GM15510 (cell line): ENCODE data around the gene DBP.
A peak's percentile ranks its signal among the peaks of the same experiment; 100 is the strongest.

Experiments
- POLR2A ChIP-seq: IDR thresholded peaks from 3 replicates; pipeline ENCODE4 v1.6.1; 2011; ENCODE audit warnings: borderline replicate concordance; ENCODE audit not compliant: insufficient read length; ENCODE audit errors: extremely low read depth

DBP gene

DNA sequence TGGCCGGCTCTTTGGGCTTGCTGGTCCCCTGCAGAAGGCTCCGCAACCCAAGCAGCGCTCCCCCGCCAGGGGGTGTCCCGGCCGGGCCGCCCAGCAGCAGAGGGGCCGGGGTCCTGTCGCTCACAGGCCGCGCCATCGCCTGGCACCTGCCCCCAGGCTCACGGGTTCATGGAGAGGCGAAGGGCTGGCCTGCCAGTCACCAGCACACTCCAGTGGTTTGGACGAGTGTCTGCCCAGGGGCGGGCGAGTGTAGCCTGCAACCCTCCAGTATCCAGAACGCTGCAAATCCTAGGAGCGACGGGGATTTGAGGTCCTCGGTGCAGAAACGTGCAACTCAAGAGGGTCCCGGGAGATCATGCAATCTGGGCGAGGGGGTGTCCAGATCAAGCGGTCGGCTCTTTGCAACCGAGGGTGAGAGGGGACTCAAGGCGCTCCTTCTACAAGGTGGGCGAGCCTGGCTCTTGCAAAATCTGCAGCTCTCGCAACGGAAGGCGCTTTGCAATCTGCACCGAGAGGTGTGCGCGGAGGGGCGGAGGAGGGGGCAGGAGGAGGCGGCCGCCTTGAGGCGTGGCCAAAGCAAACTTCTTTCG, at the start of gene DBP:
DBP (minus strand) TSS at position 521 of the 590 bp plus-strand sequence; CDS start at position 136, 385 bp downstream.
- peak; percentile 44 for TF ChIP-seq POLR2A

GRCh38 chr19:48686088-48686487, 48.9 kb upstream of the DBP start:
- TF ChIP-seq POLR2A = no peak

DNA sequence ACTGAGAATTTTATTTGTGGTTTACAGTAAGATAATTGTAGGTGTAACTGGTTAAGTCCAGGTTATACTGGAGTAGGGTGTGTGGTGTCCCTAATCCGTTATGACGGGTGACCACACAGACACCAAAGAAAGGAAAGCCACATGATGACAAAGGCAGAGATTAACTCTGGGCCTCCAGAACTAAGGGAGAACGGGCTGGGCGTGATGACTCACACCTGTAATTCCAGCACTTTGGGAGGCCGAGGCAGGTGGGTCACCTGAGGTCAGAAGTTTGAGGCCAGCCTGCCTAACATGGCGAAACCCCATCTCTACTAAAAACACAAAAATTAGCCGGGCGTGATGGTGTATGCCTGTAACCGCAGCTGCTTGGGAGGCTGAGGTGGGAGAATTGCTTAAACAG, 48.4 kb upstream of the DBP start:
- no peak for TF ChIP-seq POLR2A

DNA sequence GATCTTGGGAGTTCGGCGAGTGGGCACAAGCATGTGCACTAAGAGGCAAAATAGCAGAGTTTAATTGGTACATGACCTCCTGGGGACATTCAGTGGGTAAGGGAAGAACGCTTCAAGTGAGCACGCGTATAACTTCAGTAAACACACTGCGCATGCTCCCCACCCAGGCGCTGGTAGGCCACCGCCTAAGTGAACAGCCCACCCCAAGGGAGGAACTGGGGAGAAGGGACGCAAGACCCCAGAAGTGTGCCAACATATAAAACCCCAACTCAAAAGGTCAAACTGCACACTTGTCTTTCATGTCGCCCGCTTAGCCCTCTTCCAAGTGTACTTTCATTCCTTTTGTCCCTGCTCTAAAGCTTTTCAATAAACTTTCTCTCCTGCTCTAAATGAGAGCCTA, 46.2 kb upstream of the DBP start:
- TF ChIP-seq POLR2A = no peak

GRCh38 chr19:48681127-48681470, 43.9 kb upstream of the DBP start:
- TF ChIP-seq POLR2A = no peak

DNA sequence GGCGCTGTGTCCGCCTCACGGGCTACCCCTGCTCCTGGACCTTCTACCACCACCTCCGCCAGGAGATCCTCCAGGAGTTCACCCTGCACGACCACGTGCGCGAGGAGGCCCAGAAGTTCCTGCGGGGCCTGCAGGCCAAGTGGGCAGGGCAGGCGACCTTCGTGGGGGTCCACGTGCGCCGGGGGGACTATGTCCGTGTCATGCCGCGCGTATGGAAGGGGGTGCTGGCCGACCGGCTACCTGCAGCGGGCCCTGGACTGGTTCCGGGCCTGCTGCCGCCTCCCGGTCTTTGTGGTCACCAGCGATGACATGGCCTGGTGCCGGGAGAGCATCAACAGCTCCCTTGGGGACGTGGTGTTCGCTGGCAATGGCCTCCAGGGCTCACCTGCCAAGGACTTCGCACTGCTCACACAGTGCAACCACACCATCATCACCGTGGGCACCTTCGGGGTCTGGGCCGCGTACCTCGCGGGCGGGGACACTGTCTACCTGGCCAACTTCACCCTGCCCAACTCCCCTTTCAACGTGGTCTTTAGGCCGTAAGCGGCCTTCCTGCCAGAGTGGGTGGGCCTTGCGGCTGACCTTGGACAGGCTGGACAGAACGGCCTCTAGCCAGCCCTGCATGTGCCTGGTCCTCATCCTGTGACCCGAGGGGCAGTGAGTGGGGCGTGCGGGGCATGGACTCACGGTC, 43.4 kb upstream of the DBP start:
- TF ChIP-seq POLR2A = no peak

- no peak for TF ChIP-seq POLR2A
These were observed 41.0 kb upstream of the DBP start for GRCh38 chr19:48678201-48678600.

GRCh38 chr19:48676887-48677286, 39.7 kb upstream of the DBP start:
- TF ChIP-seq POLR2A = no peak

GRCh38 chr19:48676487-48676886, 39.3 kb upstream of the DBP start:
- TF ChIP-seq POLR2A = no peak

DNA sequence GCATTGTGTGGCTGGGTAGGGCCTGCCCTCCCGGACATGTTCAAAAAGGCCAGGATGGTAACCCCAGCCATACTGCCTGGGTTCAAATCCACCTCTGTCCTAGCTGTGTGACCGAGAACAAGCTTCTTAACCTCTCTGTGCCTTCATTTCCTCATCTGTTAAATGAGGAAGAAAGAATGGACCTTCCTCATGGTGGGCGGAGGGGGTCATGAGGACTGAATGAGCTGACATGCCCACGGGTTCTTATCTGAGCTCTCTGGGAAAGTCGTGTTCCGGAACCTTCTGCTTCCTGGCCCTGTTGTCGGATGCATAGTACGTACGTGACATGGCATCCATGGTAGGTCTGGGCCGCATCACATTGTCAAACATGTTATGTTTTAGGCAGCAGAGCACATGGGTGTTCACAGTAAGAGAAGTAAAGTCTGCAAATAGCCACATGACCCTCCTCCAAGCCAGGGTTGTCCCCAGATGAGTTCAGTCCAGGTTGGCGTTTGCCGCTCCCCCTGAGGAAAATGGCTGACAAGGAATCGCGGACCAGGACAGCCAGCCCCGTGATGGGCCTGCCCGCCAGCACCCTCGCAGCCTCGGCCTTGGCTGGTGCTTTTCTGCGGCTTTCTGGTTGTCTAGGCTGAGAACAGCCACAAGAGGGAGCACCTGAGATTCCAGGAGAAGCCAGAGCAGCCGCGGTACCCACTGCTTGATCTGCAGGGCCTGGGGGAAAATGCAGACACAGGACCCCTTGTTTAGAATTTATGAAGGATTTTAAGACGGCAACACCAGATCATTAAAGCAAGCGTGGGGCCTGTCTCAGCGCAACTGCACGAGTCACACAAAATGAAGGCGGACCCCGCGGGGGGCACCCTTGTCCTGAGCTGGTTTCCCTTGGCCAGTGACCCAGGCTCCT, 38.0 kb upstream of the DBP start:
- no peak for TF ChIP-seq POLR2A

- no peak for TF ChIP-seq POLR2A
These were observed 37.1 kb upstream of the DBP start for GRCh38 chr19:48674216-48674809.

DNA sequence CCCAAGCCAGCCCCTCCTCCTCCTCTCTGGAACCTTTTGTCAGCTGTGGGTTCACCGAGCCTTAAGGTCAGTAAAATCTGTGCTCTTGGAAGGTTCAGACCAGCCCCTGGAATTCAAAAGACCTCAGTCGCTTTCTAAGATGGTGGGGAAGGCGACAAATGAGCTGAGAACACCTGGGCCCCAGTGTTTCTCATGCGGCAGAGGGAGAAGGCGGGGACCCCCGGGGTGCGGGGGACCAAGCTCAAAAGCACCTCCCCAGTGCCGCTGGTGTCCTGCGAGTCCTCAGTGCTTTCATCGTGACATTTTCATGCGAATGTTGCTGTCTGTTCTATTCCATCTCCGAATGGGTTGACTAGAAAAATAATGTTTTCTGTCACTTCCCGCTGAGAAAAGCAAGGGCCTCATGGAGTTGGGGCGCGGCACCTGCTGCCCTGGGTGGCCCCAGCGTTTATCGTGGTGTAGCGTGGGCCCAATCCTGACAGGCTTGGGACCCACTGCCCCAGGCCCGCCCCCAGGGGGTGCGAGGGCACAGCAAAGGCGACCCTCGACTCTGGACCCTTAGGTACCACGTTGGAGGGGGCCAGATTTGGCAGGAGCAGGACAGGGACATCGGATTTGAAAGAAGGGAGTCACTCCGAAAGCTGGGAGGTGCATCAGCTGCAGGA, 36.4 kb upstream of the DBP start:
- no peak for TF ChIP-seq POLR2A

GRCh38 chr19:48672994-48673393, 35.8 kb upstream of the DBP start, which contains the start of gene NTN5:
NTN5 (minus strand) TSS chr19:48673017; CDS start chr19:48670986, 2,031 bp downstream.
- no peak for TF ChIP-seq POLR2A

GRCh38 chr19:48671446-48671995, 34.3 kb upstream of the DBP start:
- TF ChIP-seq POLR2A = no peak
